OCI-LY7 (cell line): ENCODE measurements around the gene SPECC1.

ENCODE experiments used
- EZH2phosphoT487 ChIP-seq: fragments of 200-600 bp; sonication (generic); IDR thresholded peaks from 2 replicates; pipeline ENCODE4 v1.6.1; 2018; ENCODE audit warnings: low read depth, borderline replicate concordance, mild to moderate bottlenecking, mixed run types, antibody characterized with exemption, low read length, moderate library complexity, mixed read lengths
- TF ChIP-seq, protein P1 (sequence below): fragments of 200-600 bp; sonication (generic); conservative IDR thresholded peaks from 2 replicates; pipeline ENCODE4 v1.5.1; 2014; ENCODE audit warnings: mild to moderate bottlenecking, antibody characterized with exemption, low read length, moderate library complexity, mixed read lengths

DNA sequence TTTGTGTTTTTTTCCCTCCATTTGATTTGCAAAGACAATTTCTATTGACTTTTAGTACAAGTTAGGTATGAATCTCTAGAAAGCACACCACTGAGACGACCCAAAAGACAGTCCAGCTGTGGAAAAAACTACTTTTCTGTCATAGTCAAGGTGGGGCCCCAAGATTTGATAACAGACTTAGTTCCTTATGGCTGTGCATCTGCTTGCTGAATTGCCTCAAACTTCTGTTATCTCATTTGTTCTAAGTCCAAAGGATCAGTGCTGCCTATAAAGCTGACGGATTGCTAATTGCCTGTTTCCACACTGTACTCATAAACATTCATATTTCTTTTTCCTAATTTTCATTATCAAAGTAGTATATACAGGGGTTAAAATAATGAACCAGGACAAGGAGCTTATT lies 180.8 kb downstream of the SPECC1 start:
- TF ChIP-seq, protein P1, sequence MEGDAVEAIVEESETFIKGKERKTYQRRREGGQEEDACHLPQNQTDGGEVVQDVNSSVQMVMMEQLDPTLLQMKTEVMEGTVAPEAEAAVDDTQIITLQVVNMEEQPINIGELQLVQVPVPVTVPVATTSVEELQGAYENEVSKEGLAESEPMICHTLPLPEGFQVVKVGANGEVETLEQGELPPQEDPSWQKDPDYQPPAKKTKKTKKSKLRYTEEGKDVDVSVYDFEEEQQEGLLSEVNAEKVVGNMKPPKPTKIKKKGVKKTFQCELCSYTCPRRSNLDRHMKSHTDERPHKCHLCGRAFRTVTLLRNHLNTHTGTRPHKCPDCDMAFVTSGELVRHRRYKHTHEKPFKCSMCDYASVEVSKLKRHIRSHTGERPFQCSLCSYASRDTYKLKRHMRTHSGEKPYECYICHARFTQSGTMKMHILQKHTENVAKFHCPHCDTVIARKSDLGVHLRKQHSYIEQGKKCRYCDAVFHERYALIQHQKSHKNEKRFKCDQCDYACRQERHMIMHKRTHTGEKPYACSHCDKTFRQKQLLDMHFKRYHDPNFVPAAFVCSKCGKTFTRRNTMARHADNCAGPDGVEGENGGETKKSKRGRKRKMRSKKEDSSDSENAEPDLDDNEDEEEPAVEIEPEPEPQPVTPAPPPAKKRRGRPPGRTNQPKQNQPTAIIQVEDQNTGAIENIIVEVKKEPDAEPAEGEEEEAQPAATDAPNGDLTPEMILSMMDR = no peak
- no peak for TF ChIP-seq EZH2phosphoT487
